HG03159 (cell line): ENCODE results near the gene DEGS1.

ENCODE experiments used
- ATAC-seq: cut with Tn5 transposase; IDR thresholded peaks from one replicate; pipeline ENCODE4 v1.9.1; 2021; ENCODE audit warnings: mild to moderate bottlenecking, moderate library complexity; ENCODE audit not compliant: unreplicated experiment

DEGS1 gene

GRCh38 chr1:224182866-224183590 is at the start of gene DEGS1:
DEGS1 (plus strand) TSS chr1:224183240; CDS start chr1:224183337, 97 bp downstream.
- peak; percentile 58 for ATAC-seq

GRCh38 chr1:224133741-224134299 is 49.2 kb upstream of the DEGS1 start:
- no peak for ATAC-seq

- ATAC-seq = no peak
Observed at GRCh38 chr1:224137518-224137917, 45.5 kb upstream of the DEGS1 start.

- ATAC-seq = no peak
Observed at GRCh38 chr1:224138198-224138597, 44.8 kb upstream of the DEGS1 start.

GRCh38 chr1:224141693-224142092 is 41.3 kb upstream of the DEGS1 start:
- no peak for ATAC-seq

GRCh38 chr1:224149709-224150108 is 33.3 kb upstream of the DEGS1 start:
- ATAC-seq = no peak

- no peak for ATAC-seq
Observed at GRCh38 chr1:224151117-224151516, 31.9 kb upstream of the DEGS1 start.

- ATAC-seq = no peak
Observed at GRCh38 chr1:224157316-224157715, 25.7 kb upstream of the DEGS1 start.

- ATAC-seq = no peak
Observed at GRCh38 chr1:224159541-224159940, 23.5 kb upstream of the DEGS1 start.

- ATAC-seq = no peak
Observed at GRCh38 chr1:224160171-224160682, 22.8 kb upstream of the DEGS1 start.

- no peak for ATAC-seq
Observed at GRCh38 chr1:224162768-224163167, 20.3 kb upstream of the DEGS1 start.

GRCh38 chr1:224163311-224163710 is 19.7 kb upstream of the DEGS1 start:
- ATAC-seq = no peak

- ATAC-seq = peak; percentile 86
Observed at GRCh38 chr1:224168859-224169380, 14.1 kb upstream of the DEGS1 start.

- ATAC-seq = no peak
Observed at GRCh38 chr1:224169718-224170270, 13.2 kb upstream of the DEGS1 start.

GRCh38 chr1:224170343-224170742 is 12.7 kb upstream of the DEGS1 start:
- no peak for ATAC-seq

GRCh38 chr1:224170748-224171478 is 12.1 kb upstream of the DEGS1 start:
- ATAC-seq = no peak

- no peak for ATAC-seq
Observed at GRCh38 chr1:224172229-224172628, 10.8 kb upstream of the DEGS1 start.

GRCh38 chr1:224173523-224173922 is 9.5 kb upstream of the DEGS1 start:
- ATAC-seq = no peak

- ATAC-seq = no peak
Observed at GRCh38 chr1:224175617-224176016, 7.4 kb upstream of the DEGS1 start.

GRCh38 chr1:224177356-224177999 is 5.6 kb upstream of the DEGS1 start:
- no peak for ATAC-seq

- no peak for ATAC-seq
Observed at GRCh38 chr1:224178894-224179293, 4.1 kb upstream of the DEGS1 start.
